Stimulated activated CD8-positive, alpha-beta memory T cell treated with anti-CD3 and anti-CD28 coated beads, Interleukin-15, amount 100 ng/mL, for 24 hours (primary cell): ENCODE measurements around the gene RAVER2.
"Not testable (repeated sequence)": the region's sequence is repeated elsewhere in the genome, so short reads cannot be mapped to it uniquely, and the experiment has no call there.

ENCODE experiments used
- DNase-seq: peaks from one replicate; pipeline ENCODE4 v3.0.0-alpha.2; 2020; ENCODE audit warnings: low read depth

RAVER2 gene, protein sequence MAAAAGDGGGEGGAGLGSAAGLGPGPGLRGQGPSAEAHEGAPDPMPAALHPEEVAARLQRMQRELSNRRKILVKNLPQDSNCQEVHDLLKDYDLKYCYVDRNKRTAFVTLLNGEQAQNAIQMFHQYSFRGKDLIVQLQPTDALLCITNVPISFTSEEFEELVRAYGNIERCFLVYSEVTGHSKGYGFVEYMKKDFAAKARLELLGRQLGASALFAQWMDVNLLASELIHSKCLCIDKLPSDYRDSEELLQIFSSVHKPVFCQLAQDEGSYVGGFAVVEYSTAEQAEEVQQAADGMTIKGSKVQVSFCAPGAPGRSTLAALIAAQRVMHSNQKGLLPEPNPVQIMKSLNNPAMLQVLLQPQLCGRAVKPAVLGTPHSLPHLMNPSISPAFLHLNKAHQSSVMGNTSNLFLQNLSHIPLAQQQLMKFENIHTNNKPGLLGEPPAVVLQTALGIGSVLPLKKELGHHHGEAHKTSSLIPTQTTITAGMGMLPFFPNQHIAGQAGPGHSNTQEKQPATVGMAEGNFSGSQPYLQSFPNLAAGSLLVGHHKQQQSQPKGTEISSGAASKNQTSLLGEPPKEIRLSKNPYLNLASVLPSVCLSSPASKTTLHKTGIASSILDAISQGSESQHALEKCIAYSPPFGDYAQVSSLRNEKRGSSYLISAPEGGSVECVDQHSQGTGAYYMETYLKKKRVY

DNA sequence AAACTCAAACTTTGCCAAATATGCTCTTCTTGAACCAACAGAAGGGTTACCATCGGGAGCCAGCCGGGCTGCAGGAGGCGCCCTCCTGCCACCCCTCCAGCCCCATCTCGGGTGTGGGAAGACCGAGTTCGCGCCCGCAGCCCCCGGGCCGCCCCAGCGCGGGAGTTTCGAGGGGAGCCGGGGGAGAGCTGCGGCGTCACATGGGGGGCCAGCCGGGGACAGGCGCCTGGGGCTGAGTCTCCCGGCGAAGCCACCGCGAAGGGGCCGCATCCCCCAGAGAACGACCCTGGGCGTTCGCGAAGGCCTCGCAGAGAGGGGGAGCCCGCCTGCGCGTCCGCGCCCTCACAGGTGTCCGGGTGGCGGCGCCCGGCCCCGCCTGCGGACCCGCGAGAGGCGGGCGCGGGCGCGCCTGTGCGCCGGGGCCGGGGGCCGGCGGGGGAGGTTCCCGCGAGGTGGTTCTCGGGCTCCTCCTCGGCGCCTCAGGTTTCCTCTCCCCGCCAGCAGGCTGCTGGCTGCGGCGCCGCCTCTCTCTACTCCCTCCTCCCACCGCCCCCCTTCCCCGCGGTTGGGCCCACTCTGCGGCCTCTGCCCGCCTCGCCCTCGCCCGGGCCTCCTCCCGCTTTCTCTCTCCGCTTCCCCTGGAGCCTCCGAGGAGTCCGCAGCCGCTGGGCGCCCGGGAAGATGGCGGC lies at the start of gene RAVER2:
RAVER2 (plus strand) TSS at position 584 of the 689 bp plus-strand sequence; CDS start at position 682, 98 bp downstream.
- DNase-seq: peak; percentile 29

DNA sequence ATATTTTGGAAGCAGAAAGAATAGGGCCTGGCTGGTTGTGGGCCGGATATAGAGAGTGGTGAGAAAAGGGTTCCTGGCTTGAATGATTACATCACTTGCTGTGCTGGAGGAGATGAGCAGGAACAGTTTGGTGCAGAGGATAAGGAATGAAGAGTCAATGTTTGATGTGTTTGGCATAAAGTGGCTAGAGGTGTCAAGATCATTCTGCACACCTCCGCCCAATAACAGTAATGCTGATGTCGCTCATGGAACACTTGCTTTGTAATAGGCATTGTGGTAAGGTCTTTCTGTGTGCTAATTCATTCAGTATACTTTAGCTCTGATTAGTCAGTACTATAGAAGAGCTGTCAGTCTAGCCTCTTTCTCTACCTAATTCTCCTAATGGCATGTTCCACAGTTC lies 48.0 kb upstream of the RAVER2 start:
- DNase-seq: no peak

GRCh38 chr1:64699327-64699726 lies 45.5 kb upstream of the RAVER2 start:
- DNase-seq: no peak

GRCh38 chr1:64701071-64701470 lies 43.8 kb upstream of the RAVER2 start:
- no peak for DNase-seq

GRCh38 chr1:64701886-64702285 lies 43.0 kb upstream of the RAVER2 start:
- no peak for DNase-seq

DNA sequence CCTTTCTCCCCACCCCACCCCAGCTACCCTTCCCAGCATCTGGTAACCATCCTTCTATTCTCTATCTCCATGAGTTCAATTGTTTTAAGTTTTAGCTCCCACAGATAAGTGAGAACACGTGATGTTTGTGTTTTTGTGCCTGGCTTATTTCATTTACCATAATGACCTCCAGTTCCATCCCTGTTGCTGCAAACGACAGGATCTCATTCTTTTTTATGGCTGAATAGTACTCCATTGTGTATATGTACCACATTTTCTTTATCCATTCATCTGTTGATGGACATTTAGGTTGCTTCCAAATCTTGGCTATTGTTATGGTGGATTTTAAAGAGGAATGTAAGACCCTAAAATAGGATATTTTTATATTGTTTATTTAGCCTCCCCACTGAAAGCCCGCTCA lies 42.2 kb upstream of the RAVER2 start:
- not testable (repeated sequence) for DNase-seq

DNA sequence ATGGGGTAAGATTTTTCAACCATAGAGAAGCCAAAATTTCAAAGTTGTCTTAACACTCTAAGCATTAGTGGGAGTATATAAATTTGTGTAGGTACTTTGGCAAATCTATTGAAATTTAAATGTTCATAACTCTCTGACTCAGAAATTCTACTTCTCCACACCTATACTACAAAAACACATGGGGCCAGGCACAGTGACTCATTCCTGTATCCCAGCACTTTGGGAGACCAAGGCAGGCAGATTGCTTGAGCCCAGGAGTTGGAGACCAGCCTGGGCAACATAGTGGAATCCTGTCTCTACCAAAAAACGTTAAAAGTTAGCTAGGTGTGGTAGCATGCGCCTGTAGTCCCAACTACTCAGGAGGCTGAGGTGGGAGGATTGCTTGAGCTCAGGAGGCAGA lies 41.3 kb upstream of the RAVER2 start:
- no peak for DNase-seq

DNA sequence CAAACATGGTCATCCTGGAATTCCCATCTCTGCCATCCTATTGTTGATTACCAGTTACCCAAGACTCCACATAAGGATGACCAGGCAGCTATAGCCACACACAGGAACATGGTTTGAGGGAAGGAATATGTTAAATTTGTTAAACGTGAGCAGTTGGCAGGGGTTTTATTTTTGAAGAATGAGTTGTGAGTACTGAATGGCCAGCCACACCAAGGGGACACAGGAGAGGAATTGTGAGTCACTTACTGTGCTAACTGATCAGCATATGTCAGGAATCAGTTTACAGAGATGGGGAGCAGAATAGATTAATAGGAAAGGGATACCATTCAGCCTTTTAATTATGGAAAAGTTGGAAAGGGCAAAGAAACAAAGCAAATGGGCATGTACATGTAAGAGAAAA lies 39.3 kb upstream of the RAVER2 start:
- no peak for DNase-seq

DNA sequence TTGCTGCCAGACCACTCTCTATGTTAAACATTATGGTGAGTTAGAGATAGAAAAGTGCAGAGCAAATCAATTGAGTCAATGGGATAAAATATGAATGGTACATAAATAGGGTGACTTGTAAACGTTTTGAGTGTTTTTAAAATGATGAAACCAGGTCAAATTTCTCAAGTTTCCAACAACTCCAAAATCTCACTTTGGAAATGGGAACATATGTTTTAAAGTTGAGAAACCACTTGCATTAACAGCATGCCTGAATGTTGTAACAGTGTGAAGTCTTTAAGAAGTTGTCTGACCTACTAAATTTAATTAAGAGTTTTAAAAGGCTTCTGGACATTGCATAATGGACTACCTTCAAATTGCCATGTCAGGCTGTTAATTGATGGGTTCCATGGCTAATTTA lies 33.6 kb upstream of the RAVER2 start:
- DNase-seq: no peak

GRCh38 chr1:64712049-64712448 lies 32.8 kb upstream of the RAVER2 start:
- no peak for DNase-seq

GRCh38 chr1:64715186-64715585 lies 29.7 kb upstream of the RAVER2 start:
- no peak for DNase-seq

DNA sequence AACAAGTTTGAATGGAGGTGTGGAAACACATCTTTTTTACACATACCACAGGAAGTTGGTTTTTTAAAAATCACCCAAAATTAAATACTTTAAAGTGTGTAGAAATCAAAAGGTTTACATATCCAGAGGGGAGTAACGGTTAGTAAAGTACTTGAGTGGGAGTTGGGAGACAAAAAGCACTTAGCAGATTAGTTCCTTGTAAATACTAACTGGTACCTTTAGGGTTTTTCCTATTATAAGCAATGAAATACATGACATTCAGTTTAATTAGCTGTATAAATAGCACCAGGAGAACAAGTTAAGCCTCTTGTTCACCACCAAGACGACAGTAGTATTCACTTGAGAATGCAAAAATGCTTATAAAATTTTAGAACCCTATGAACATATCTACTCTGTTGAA lies 23.7 kb upstream of the RAVER2 start:
- no peak for DNase-seq

GRCh38 chr1:64721576-64722145 lies 23.2 kb upstream of the RAVER2 start:
- no peak for DNase-seq

DNA sequence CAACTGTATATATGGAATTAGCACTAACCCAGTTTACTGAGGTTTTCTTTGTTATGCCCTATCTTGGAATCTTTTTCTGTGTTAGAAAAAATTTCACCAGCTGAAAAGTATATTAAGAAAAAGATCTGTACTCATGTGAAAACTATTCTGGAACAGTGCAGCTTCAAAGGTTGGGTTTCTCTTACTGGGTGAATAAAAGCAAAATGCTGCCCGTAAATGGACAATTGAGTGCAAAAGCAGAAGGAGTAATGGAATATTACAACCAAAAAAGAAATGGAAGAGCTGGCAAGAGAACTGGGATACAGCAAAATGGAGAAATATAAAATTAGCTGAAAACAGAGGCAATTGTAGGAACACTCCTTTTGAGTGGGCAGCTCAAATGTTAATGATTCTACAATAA lies 17.0 kb upstream of the RAVER2 start:
- DNase-seq: no peak

GRCh38 chr1:64733581-64734286 lies 11.1 kb upstream of the RAVER2 start:
- no peak for DNase-seq

DNA sequence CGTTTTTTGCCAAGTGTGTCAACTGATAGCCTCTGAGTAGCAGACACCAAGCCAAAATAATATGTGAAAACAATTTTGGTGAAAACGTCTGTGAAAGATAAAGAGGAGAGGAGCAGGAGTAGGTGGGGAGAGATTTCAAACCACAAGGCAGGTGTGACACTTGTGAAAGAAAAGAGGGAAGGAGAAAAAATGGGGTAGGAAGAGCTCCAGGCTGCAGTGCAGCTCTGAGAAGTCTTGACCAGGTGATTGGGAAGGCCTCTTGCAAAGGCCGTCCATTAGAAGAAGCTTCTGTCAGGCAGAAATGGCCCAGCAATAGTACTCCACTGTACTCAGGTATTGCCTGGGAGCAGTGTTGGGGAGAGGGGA lies 10.6 kb upstream of the RAVER2 start:
- no peak for DNase-seq

- DNase-seq: not testable (repeated sequence)
Observed at GRCh38 chr1:64740687-64741086, 4.2 kb upstream of the RAVER2 start.

- DNase-seq: no peak
Observed at GRCh38 chr1:64743954-64744491, 852 bp upstream of the RAVER2 start.

- DNase-seq: peak; percentile 5
Observed at GRCh38 chr1:64745181-64745985, 508 bp downstream of the RAVER2 start.

DNA sequence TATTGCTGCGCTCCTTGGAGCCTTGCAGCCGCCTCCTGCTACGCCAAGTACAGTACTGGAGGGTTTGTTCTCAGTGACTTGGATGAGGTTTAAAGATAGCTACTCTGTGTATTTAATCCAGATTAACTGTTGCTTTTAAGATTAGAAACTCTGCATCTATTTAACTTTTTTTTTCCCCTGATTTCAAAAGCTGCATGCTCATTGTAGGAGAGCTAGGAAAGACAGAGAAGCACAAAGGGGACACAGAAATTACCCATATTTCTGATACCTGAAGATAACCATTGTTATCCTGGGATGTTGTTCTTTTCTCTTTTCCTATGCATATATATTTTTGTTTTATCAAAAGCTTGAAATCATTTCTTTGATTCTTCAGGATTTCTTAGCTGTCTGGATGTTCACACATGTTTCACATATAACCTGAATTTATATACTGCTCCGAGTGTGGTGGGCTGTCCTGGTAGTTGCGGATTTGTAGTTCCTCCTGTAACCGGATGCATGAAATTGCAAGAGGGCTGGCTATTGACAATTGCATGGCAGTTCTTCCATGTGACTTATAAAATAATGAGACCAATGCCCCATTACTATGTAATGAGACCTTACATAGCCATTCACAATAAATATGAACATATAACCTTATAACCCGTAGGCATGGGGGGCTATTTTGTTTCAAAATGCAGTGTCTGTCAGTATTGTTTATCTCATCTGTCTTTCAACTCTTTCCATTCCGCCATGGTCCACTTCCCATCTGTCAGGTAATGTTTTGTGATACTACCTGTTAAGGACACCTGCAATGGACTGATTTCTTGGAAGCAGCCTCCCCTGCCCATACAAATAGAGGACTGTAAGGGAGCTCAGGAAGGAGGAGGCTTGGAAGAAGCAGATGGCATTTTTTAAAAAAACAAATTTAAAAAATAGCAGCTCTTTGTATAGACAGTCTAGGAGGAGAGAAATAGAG lies 1.4 kb downstream of the RAVER2 start:
- no peak for DNase-seq
